DOHH2 (cell line): ENCODE measurements around the gene RPS3A.
"Not testable (repeated sequence)": the region's sequence is repeated elsewhere in the genome, so short reads cannot be mapped to it uniquely, and the experiment has no call there.

ENCODE experiments used
- H3F3A ChIP-seq: fragments of 200-600 bp; sonication (generic), shearing (Covaris generic); 2 replicates; pipeline ENCODE4 v1.6.0; 2016; ENCODE audit warnings: antibody characterized with exemption, mild to moderate bottlenecking; ENCODE audit not compliant: control insufficient read depth, insufficient read depth
- H3K27ac ChIP-seq: fragments of 200-600 bp; sonication (generic); 2 replicates; pipeline ENCODE4 v1.5.1; 2014; ENCODE audit warnings: low read depth, mild to moderate bottlenecking, low read length, moderate library complexity
- H3K27me3 ChIP-seq: fragments of 200-600 bp; sonication (generic); 2 replicates; pipeline ENCODE4 v1.6.1; 2014; ENCODE audit warnings: mild to moderate bottlenecking, low read length, mixed read lengths; ENCODE audit not compliant: control insufficient read depth
- H3K36me3 ChIP-seq: fragments of 200-600 bp; sonication (generic); 2 replicates; pipeline ENCODE4 v1.6.1; 2014; ENCODE audit warnings: mild to moderate bottlenecking, low read length, moderate library complexity, mixed read lengths; ENCODE audit not compliant: control insufficient read depth
- H3K4me1 ChIP-seq: fragments of 200-600 bp; sonication (generic); 2 replicates; pipeline ENCODE4 v1.6.1; 2014; ENCODE audit warnings: mild to moderate bottlenecking, low read length, mixed read lengths; ENCODE audit not compliant: control insufficient read depth
- H3K4me2 ChIP-seq: fragments of 200-600 bp; sonication (generic); 2 replicates; pipeline ENCODE4 v1.6.0; 2014; ENCODE audit warnings: mild to moderate bottlenecking, low read length, moderate library complexity
- H3K4me3 ChIP-seq: fragments of 200-600 bp; sonication (generic); 2 replicates; pipeline ENCODE4 v1.5.1; 2014; ENCODE audit warnings: mild to moderate bottlenecking, low read length, mixed read lengths
- H3K79me2 ChIP-seq: fragments of 200-600 bp; sonication (generic); 2 replicates; pipeline ENCODE4 v1.6.1; 2014; ENCODE audit warnings: mild to moderate bottlenecking, low read length, mixed read lengths; ENCODE audit not compliant: control insufficient read depth
- H3K9me2 ChIP-seq: fragments of 200-600 bp; sonication (generic); replicated peaks from 2 replicates; pipeline ENCODE4 v1.6.1; 2014; ENCODE audit warnings: mild to moderate bottlenecking, low read length, mixed read lengths; ENCODE audit not compliant: control insufficient read depth
- H3K9me3 ChIP-seq: fragments of 200-600 bp; sonication (generic); 2 replicates; pipeline ENCODE4 v1.6.1; 2014; ENCODE audit warnings: antibody characterized with exemption, low read length, mixed read lengths; ENCODE audit not compliant: control insufficient read depth, insufficient read depth
- H4K20me1 ChIP-seq: fragments of 200-600 bp; sonication (generic); 2 replicates; pipeline ENCODE4 v1.6.0; 2014; ENCODE audit warnings: low read depth, mild to moderate bottlenecking, antibody characterized with exemption, low read length, moderate library complexity; ENCODE audit not compliant: control insufficient read depth, insufficient read depth
- EZH2phosphoT487 ChIP-seq: fragments of 200-600 bp; sonication (generic); IDR thresholded peaks from 2 replicates; pipeline ENCODE4 v1.6.1; 2017; ENCODE audit warnings: borderline replicate concordance, mild to moderate bottlenecking, antibody characterized with exemption, low read length, moderate library complexity, mixed read lengths
- TF ChIP-seq, protein P1 (sequence below): fragments of 200-600 bp; sonication (generic); IDR thresholded peaks from one replicate; pipeline ENCODE4 v1.5.1; 2014; ENCODE audit warnings: antibody characterized with exemption, mild to moderate bottlenecking, low read depth, low read length; ENCODE audit not compliant: poor library complexity, severe bottlenecking

The RPS3A gene

GRCh38 chr4:151067316-151067970, 32.0 kb upstream of the RPS3A start:
- H3K27me3 ChIP-seq, result peaks cover 14% of the 10 kb centered on the region
- H3K9me2 ChIP-seq, result no peaks in the 10 kb centered on the region
- H3K79me2 ChIP-seq, result no peaks in the 10 kb centered on the region
- H3K9me3 ChIP-seq, result no peaks in the 10 kb centered on the region
- no peaks in the 10 kb centered on the region for H4K20me1 ChIP-seq
- no peak overlapping the region for H3K4me2 ChIP-seq
- no peaks in the 10 kb centered on the region for H3K36me3 ChIP-seq
- H3F3A ChIP-seq, result no peaks in the 10 kb centered on the region
- no peaks in the 10 kb centered on the region for H3K4me1 ChIP-seq
- H3K27ac ChIP-seq, result no peak overlapping the region
- H3K4me3 ChIP-seq, result no peak overlapping the region
- no peak for TF ChIP-seq EZH2phosphoT487
- TF ChIP-seq, protein P1, sequence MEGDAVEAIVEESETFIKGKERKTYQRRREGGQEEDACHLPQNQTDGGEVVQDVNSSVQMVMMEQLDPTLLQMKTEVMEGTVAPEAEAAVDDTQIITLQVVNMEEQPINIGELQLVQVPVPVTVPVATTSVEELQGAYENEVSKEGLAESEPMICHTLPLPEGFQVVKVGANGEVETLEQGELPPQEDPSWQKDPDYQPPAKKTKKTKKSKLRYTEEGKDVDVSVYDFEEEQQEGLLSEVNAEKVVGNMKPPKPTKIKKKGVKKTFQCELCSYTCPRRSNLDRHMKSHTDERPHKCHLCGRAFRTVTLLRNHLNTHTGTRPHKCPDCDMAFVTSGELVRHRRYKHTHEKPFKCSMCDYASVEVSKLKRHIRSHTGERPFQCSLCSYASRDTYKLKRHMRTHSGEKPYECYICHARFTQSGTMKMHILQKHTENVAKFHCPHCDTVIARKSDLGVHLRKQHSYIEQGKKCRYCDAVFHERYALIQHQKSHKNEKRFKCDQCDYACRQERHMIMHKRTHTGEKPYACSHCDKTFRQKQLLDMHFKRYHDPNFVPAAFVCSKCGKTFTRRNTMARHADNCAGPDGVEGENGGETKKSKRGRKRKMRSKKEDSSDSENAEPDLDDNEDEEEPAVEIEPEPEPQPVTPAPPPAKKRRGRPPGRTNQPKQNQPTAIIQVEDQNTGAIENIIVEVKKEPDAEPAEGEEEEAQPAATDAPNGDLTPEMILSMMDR, result no peak

DNA sequence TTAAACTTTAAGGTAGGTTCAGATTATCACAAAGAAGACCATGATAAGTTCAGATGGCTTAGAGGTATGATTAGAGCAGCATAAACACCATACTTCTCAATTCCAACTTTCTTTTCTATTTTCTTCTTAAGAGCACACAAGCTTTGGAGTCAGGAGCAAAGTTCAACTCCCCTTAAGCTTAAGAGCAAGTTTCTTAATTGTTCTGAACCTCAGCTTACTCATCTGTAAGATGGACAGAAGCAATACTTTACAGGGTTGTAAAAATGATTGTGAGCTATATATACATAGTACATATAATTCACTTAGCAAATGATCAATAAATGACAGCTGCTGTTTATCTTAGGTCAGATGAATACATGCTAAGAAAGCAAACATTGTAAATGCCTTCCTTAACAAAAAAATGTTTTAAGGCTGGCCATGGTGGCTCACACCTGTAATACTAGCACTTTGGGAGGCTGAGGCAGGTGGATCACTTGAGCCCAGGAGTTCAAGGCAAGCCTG, 25.0 kb upstream of the RPS3A start:
- Histone ChIP-seq H3K27ac (no peak overlapping the region), H3K27me3 (peaks cover 8% of the 10 kb centered on the region; the same call in 1 of the 2 replicates), H3K4me2 (no peak overlapping the region), H3K79me2 (no peaks in the 10 kb centered on the region), H3K4me3 (no peak overlapping the region), H3K9me3 (no peaks in the 10 kb centered on the region), H4K20me1 (no peaks in the 10 kb centered on the region), H3K9me2 (no peaks in the 10 kb centered on the region), H3K36me3 (no peaks in the 10 kb centered on the region), H3K4me1 (no peaks in the 10 kb centered on the region), H3F3A (no peaks in the 10 kb centered on the region)
- no peak for TF ChIP-seq EZH2phosphoT487
- TF ChIP-seq, protein P1, result no peak

DNA sequence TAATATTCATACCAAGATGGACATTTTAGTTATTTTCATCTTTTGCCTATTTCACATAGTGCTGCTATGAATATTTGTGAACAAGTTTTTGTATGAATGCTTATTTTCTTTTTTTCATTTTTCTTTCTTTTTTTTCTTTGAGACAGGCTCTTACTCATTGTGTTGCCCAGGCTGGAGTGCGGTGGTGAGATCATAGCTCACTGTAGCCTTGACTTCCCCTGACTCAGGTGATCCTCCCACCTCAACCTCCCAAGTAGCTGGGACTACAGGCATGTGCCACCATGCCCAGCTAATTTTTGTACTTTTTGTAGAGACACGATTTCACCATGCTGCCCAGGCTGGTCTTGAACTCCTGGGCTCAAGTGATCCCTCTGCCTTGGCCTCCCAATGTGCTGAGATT, 21.4 kb upstream of the RPS3A start:
- H3K79me2 ChIP-seq, H3K9me2 ChIP-seq: not testable (repeated sequence)

GRCh38 chr4:151087467-151087866, 12.0 kb upstream of the RPS3A start:
- Histone ChIP-seq H3K9me3 (no peaks in the 10 kb centered on the region), H3F3A (no peaks in the 10 kb centered on the region), H4K20me1 (no peaks in the 10 kb centered on the region), H3K4me2 (no peak overlapping the region), H3K9me2 (no peaks in the 10 kb centered on the region), H3K27ac (no peak overlapping the region), H3K4me1 (no peaks in the 10 kb centered on the region), H3K4me3 (no peak overlapping the region), H3K36me3 (no peaks in the 10 kb centered on the region), H3K79me2 (no peaks in the 10 kb centered on the region), H3K27me3 (peaks cover 9% of the 10 kb centered on the region; the same call in 1 of the 2 replicates)
- TF ChIP-seq EZH2phosphoT487, result no peak
- TF ChIP-seq, protein P1, result no peak

More for the DNA sequence above, 21.4 kb upstream of the RPS3A start:
- H3F3A ChIP-seq, H3K4me2 ChIP-seq, H4K20me1 ChIP-seq, H3K27me3 ChIP-seq, H3K9me3 ChIP-seq, H3K4me1 ChIP-seq, H3K4me3 ChIP-seq, H3K36me3 ChIP-seq, H3K27ac ChIP-seq: not testable (repeated sequence)
